ENCODE measurements around the gene OTUB1.
A peak's percentile ranks its signal among the peaks of the same experiment; 100 is the strongest.

OTUB1 gene

GRCh38 chr11:64035081-64035524 lies 48.9 kb downstream of the OTUB1 start:
- no peak for TF ChIP-seq CTCF (IDR thresholded peaks at IDR 0.05; ENCODE audit: extremely low read depth, missing control alignments)
- no peak for DNase-seq (ENCODE audit: low spot score)

- TF ChIP-seq CTCF (IDR thresholded peaks at IDR 0.05; ENCODE audit: extremely low read depth, missing control alignments), result no peak
- no peak for DNase-seq (ENCODE audit: low spot score)
These were observed 49.3 kb downstream of the OTUB1 start, which contains the start of gene FLRT1 for GRCh38 chr11:64035576-64035975. TSS of gene FLRT1 (plus strand) at chr11:64035931. CDS start at chr11:64116268, 80,337 bp downstream.

- DNase-seq (ENCODE audit: low spot score), result peak; percentile 62
- TF ChIP-seq CTCF (IDR thresholded peaks at IDR 0.05; ENCODE audit: extremely low read depth, missing control alignments), result no peak
These were observed 50.1 kb downstream of the OTUB1 start for GRCh38 chr11:64036087-64037026.

GRCh38 chr11:64037027-64037634 lies 50.9 kb downstream of the OTUB1 start:
- no peak for TF ChIP-seq CTCF (IDR thresholded peaks at IDR 0.05; ENCODE audit: extremely low read depth, missing control alignments)
- DNase-seq (ENCODE audit: low spot score), result no peak

- DNase-seq (ENCODE audit: low spot score), result no peak
- no peak for TF ChIP-seq CTCF (IDR thresholded peaks at IDR 0.05; ENCODE audit: extremely low read depth, missing control alignments)
These were observed 52.3 kb downstream of the OTUB1 start for GRCh38 chr11:64038500-64038899.

GRCh38 chr11:64039012-64039665 lies 52.9 kb downstream of the OTUB1 start:
- TF ChIP-seq CTCF (IDR thresholded peaks at IDR 0.05; ENCODE audit: extremely low read depth, missing control alignments), result no peak
- DNase-seq (ENCODE audit: low spot score), result no peak

Measured in GM20000 (cell line).